K562 (cell line): ENCODE results near the gene SLC48A1. TPM values are rescaled to one million over a fixed set of nuclear protein-coding genes. Genes with fewer than 3 reads are reported as not detected.
A peak's percentile ranks its signal among the peaks of the same experiment; 100 is the strongest.

Experiments
- CBX5 ChIP-seq: IDR thresholded peaks from 2 replicates; pipeline ENCODE4 v1.6.1; 2014; ENCODE audit warnings: low read depth, borderline replicate concordance
- KDM1A ChIP-seq, 2 experiments: fragments of 450-650 bp; IDR thresholded peaks; 2 replicates each; pipeline ENCODE4 v1.6.1; 2016; ENCODE audit warnings: mild to moderate bottlenecking in 2 of 2
- MAFK ChIP-seq: IDR thresholded peaks from 2 replicates; pipeline ENCODE4 v1.6.1; 2011; ENCODE audit warnings: low read length, improper control_type of control experiment
- MIER1 ChIP-seq: fragments of 450-650 bp; IDR thresholded peaks from 2 replicates; pipeline ENCODE4 v1.6.1; 2016; ENCODE audit warnings: antibody characterized with exemption, mild to moderate bottlenecking, low read depth
- XRCC3 ChIP-seq: fragments of 450-650 bp; IDR thresholded peaks from 2 replicates; pipeline ENCODE4 v1.6.1; 2017; ENCODE audit warnings: mild to moderate bottlenecking, moderate library complexity
- ZNF133 ChIP-seq: fragments of 250-450 bp; sonication (Bioruptor Pico); IDR thresholded peaks from 2 replicates; pipeline ENCODE4 v1.4.0; 2020; ENCODE audit warnings: mild to moderate bottlenecking
- ZNF354B ChIP-seq: fragments of 250-450 bp; sonication (Bioruptor Pico); IDR thresholded peaks from 2 replicates; pipeline ENCODE4 v1.4.0; 2020
- polyA plus RNA-seq, 8 experiments: library from polyadenylated mRNA; depleted of rRNA in 4 of 8; stranded (reverse) in 5 of 8; unstranded in 3 of 8; fragments of >200 nt; fragmentation: Nextera tagmentation in 2 of 8; fragmentation: Illumina TruSeq in 1 of 8; extraction: Ambion mirVana in 2 of 8; extraction: Trizol in 1 of 8; gene quantifications; 2 replicates each; pipeline versions ENCODE4 v1.2.1 to v1.2.3, GENCODE V29; 2011 to 2014; ENCODE audit warnings: inconsistent platforms in 1 of 8, missing spikeins in 1 of 8
- total RNA-seq, 7 experiments: library from RNA; depleted of rRNA in 6 of 7; stranded (reverse); fragments of >200 nt in 6 of 7; fragmentation: Illumina TruSeq in 2 of 7; extraction: Trizol in 2 of 7; gene quantifications; 2 replicates each; pipeline versions ENCODE4 v1.2.1 to v1.2.3, GENCODE V29; 2011 to 2021; ENCODE audit warnings: low replicate concordance in 1 of 7
- TF ChIP-seq, protein P1 (sequence below), 2 experiments: IDR thresholded peaks in 1 of 2; conservative IDR thresholded peaks in 1 of 2; 2 replicates each; pipeline ENCODE4 v1.6.1; 2016; ENCODE audit warnings: low read depth in 2 of 2, mild to moderate bottlenecking in 1 of 2, missing compliant biosample characterization in 1 of 2, missing genetic modification characterization in 1 of 2, moderate library complexity in 1 of 2
- TF ChIP-seq, protein P2 (sequence below): fragments of 250-450 bp; sonication (Bioruptor Pico); IDR thresholded peaks from 2 replicates; pipeline ENCODE4 v1.9.0; 2021; ENCODE audit warnings: mild to moderate bottlenecking, inconsistent platforms
- TF ChIP-seq, protein P3 (sequence below): fragments of 250-450 bp; sonication (Bioruptor Pico); IDR thresholded peaks from 2 replicates; pipeline ENCODE4 v1.8.0; 2021; ENCODE audit warnings: borderline replicate concordance, mild to moderate bottlenecking, moderate library complexity; ENCODE audit not compliant: poor library complexity, severe bottlenecking
- TF ChIP-seq, protein P4 (sequence below), 3 experiments: fragments of 200-800 bp in 1 of 3; sonication (Bioruptor generic) in 1 of 3; sonication (generic) in 1 of 3; formaldehyde crosslinking in 1 of 3; IDR thresholded peaks; 2 replicates each; pipeline versions ENCODE4 v1.6.1 to v1.8.0; 2016 to 2022; ENCODE audit warnings: mild to moderate bottlenecking in 2 of 3, missing compliant biosample characterization in 2 of 3, missing genetic modification characterization in 2 of 3, missing genetic modification reagents in 1 of 3
- TF ChIP-seq, protein P5 (sequence below): fragments of 450-650 bp; IDR thresholded peaks from 2 replicates; pipeline ENCODE4 v1.6.1; 2018; ENCODE audit not compliant: partially characterized antibody
- TF ChIP-seq, protein P6 (sequence below): fragments of 450-650 bp; formaldehyde crosslinking; IDR thresholded peaks from 2 replicates; pipeline ENCODE4 v1.4.0; 2020; ENCODE audit warnings: mild to moderate bottlenecking, moderate library complexity

Gene SLC48A1
- total and polyA plus RNA-seq, 9 of the 15 experiments (the other 6 are each of a cell fraction or from before 2014, with no cell fraction given): 10.7 to 37.5 (median 18.7) TPM

DNA sequence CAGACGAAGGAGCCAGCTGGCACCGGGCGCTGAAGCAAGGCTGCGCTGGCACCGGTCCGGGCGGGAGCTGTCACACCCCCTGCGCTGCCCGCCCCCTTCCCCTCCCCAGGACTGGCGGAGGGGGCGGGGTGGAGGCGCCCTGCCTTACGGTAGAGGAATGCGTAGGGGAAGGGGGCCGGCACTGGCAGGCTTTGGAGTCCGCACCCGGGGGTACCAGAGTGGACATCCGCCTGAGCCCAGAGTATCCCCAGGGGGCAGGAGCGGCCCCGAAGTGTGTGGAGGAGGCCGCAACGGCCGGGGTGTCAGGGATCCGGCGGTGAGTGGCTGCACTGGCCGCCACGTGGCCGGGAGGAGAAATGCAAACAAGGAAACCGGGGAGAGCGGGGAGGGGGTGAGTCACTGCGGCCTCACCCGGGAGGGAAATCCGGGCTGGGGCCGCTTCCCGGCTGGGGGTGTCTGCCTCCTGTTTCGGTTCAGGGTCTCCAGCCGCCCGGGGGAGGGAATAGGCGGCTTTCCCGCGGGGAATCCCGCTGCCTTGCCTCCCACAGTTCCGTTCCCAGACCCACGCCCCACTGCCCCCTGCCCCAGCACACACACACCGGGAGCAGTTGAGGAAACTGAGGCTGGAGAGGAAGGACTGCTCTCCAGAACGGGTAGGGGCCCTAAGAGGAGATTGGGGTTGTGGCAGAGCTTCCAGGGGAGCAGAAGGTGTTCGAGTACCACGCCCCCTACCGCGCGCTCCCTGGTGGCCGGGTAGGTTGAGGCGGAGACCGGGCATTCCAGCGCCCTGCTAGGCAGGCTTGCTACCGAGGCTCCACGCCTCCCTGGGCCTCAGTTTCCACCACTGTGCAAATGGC is 14.0 kb upstream of the SLC48A1 start, which contains the start of gene RAPGEF3 (continued):
- TF ChIP-seq, protein P1, sequence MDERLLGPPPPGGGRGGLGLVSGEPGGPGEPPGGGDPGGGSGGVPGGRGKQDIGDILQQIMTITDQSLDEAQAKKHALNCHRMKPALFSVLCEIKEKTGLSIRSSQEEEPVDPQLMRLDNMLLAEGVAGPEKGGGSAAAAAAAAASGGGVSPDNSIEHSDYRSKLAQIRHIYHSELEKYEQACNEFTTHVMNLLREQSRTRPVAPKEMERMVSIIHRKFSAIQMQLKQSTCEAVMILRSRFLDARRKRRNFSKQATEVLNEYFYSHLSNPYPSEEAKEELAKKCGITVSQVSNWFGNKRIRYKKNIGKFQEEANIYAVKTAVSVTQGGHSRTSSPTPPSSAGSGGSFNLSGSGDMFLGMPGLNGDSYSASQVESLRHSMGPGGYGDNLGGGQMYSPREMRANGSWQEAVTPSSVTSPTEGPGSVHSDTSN (CRISPR knock-in tag; IDR thresholded peaks at IDR 0.05; ENCODE audit: low read depth): no peak
- TF ChIP-seq, protein P1 (tag; conservative IDR thresholded peaks at IDR 0.05; ENCODE audit: low read depth): no peak
- no peak for TF ChIP-seq MAFK
- TF ChIP-seq, protein P2, sequence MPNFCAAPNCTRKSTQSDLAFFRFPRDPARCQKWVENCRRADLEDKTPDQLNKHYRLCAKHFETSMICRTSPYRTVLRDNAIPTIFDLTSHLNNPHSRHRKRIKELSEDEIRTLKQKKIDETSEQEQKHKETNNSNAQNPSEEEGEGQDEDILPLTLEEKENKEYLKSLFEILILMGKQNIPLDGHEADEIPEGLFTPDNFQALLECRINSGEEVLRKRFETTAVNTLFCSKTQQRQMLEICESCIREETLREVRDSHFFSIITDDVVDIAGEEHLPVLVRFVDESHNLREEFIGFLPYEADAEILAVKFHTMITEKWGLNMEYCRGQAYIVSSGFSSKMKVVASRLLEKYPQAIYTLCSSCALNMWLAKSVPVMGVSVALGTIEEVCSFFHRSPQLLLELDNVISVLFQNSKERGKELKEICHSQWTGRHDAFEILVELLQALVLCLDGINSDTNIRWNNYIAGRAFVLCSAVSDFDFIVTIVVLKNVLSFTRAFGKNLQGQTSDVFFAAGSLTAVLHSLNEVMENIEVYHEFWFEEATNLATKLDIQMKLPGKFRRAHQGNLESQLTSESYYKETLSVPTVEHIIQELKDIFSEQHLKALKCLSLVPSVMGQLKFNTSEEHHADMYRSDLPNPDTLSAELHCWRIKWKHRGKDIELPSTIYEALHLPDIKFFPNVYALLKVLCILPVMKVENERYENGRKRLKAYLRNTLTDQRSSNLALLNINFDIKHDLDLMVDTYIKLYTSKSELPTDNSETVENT: no peak
- TF ChIP-seq ZNF354B (CRISPR knock-in tag): no peak
- TF ChIP-seq, protein P3, sequence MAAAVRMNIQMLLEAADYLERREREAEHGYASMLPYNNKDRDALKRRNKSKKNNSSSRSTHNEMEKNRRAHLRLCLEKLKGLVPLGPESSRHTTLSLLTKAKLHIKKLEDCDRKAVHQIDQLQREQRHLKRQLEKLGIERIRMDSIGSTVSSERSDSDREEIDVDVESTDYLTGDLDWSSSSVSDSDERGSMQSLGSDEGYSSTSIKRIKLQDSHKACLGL: no peak
- TF ChIP-seq XRCC3: no peak
- TF ChIP-seq, protein P4, sequence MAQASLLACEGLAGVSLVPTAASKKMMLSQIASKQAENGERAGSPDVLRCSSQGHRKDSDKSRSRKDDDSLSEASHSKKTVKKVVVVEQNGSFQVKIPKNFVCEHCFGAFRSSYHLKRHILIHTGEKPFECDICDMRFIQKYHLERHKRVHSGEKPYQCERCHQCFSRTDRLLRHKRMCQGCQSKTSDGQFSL (CRISPR knock-in tag; IDR thresholded peaks at IDR 0.05): no peak; the same call in 1 of the 2 replicates
- TF ChIP-seq, protein P4 (tag; IDR thresholded peaks at IDR 0.05): no peak
- TF ChIP-seq MIER1: no peak
- TF ChIP-seq ZNF133 (CRISPR knock-in tag): no peak
- peak in 1 of 2 experiments; percentile 18; a peak in 1 of 4 replicates for TF ChIP-seq KDM1A (IDR thresholded peaks at IDR 0.05)
- TF ChIP-seq, protein P5, sequence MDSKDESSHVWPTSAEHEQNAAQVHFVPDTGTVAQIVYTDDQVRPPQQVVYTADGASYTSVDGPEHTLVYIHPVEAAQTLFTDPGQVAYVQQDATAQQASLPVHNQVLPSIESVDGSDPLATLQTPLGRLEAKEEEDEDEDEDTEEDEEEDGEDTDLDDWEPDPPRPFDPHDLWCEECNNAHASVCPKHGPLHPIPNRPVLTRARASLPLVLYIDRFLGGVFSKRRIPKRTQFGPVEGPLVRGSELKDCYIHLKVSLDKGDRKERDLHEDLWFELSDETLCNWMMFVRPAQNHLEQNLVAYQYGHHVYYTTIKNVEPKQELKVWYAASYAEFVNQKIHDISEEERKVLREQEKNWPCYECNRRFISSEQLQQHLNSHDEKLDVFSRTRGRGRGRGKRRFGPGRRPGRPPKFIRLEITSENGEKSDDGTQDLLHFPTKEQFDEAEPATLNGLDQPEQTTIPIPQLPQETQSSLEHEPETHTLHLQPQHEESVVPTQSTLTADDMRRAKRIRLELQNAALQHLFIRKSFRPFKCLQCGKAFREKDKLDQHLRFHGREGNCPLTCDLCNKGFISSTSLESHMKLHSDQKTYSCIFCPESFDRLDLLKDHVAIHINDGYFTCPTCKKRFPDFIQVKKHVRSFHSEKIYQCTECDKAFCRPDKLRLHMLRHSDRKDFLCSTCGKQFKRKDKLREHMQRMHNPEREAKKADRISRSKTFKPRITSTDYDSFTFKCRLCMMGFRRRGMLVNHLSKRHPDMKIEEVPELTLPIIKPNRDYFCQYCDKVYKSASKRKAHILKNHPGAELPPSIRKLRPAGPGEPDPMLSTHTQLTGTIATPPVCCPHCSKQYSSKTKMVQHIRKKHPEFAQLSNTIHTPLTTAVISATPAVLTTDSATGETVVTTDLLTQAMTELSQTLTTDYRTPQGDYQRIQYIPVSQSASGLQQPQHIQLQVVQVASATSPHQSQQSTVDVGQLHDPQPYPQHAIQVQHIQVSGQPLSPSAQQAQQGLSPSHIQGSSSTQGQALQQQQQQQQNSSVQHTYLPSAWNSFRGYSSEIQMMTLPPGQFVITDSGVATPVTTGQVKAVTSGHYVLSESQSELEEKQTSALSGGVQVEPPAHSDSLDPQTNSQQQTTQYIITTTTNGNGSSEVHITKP: no peak
- TF ChIP-seq, protein P6, sequence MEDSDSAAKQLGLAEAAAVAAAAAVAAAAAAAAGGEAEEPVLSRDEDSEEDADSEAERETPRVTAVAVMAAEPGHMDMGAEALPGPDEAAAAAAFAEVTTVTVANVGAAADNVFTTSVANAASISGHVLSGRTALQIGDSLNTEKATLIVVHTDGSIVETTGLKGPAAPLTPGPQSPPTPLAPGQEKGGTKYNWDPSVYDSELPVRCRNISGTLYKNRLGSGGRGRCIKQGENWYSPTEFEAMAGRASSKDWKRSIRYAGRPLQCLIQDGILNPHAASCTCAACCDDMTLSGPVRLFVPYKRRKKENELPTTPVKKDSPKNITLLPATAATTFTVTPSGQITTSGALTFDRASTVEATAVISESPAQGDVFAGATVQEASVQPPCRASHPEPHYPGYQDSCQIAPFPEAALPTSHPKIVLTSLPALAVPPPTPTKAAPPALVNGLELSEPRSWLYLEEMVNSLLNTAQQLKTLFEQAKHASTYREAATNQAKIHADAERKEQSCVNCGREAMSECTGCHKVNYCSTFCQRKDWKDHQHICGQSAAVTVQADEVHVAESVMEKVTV (CRISPR knock-in tag): no peak
- TF ChIP-seq CBX5: no peak
